Measurements from ENCODE around the gene NAP1L5.

Gene NAP1L5

GRCh38 chr4:88720451-88721428 is 23.1 kb upstream of the NAP1L5 start:
- no peak for DNase-seq

GRCh38 chr4:88719381-88719780 is 21.8 kb upstream of the NAP1L5 start:
- DNase-seq, result no peak

- no peak for DNase-seq
Measured at GRCh38 chr4:88718098-88718497, 20.5 kb upstream of the NAP1L5 start.

GRCh38 chr4:88713782-88714181 is 16.2 kb upstream of the NAP1L5 start:
- DNase-seq, result no peak

GRCh38 chr4:88709989-88710388 is 12.4 kb upstream of the NAP1L5 start:
- no peak for DNase-seq

GRCh38 chr4:88706574-88706973 is 8.9 kb upstream of the NAP1L5 start:
- no peak for DNase-seq

GRCh38 chr4:88705805-88706492 is 8.3 kb upstream of the NAP1L5 start:
- no peak for DNase-seq

GRCh38 chr4:88705223-88705622 is 7.6 kb upstream of the NAP1L5 start:
- DNase-seq, result no peak

- no peak for DNase-seq
Measured at GRCh38 chr4:88702782-88703181, 5.2 kb upstream of the NAP1L5 start.

GRCh38 chr4:88698519-88698918 is 890 bp upstream of the NAP1L5 start:
- no peak for DNase-seq

GRCh38 chr4:88697141-88697540 is 488 bp downstream of the NAP1L5 start:
- DNase-seq, result no peak

GRCh38 chr4:88696630-88697029 is 999 bp downstream of the NAP1L5 start:
- DNase-seq, result no peak

GRCh38 chr4:88693792-88694191 is 3.8 kb downstream of the NAP1L5 start:
- no peak for DNase-seq

- DNase-seq, result no peak
Measured at GRCh38 chr4:88690355-88690754, 7.3 kb downstream of the NAP1L5 start.

GRCh38 chr4:88681209-88681608 is 16.4 kb downstream of the NAP1L5 start:
- DNase-seq, result no peak

- DNase-seq, result no peak
Measured at GRCh38 chr4:88675543-88675942, 22.1 kb downstream of the NAP1L5 start.

GRCh38 chr4:88674979-88675378 is 22.6 kb downstream of the NAP1L5 start:
- DNase-seq, result no peak

GRCh38 chr4:88674565-88674964 is 23.1 kb downstream of the NAP1L5 start:
- DNase-seq, result no peak

- no peak for DNase-seq
Measured at GRCh38 chr4:88673886-88674285, 23.7 kb downstream of the NAP1L5 start.

- no peak for DNase-seq
Measured at GRCh38 chr4:88672987-88673386, 24.6 kb downstream of the NAP1L5 start.

- no peak for DNase-seq
Measured at GRCh38 chr4:88661739-88662138, 35.9 kb downstream of the NAP1L5 start.

GRCh38 chr4:88660446-88661294 is 37.0 kb downstream of the NAP1L5 start:
- DNase-seq, result no peak

GRCh38 chr4:88659890-88660208 is 37.8 kb downstream of the NAP1L5 start:
- no peak for DNase-seq

Measured in NCI-H774 (cell line).